Measurements from ENCODE around the gene DHRS3.

DHRS3 gene

DNA sequence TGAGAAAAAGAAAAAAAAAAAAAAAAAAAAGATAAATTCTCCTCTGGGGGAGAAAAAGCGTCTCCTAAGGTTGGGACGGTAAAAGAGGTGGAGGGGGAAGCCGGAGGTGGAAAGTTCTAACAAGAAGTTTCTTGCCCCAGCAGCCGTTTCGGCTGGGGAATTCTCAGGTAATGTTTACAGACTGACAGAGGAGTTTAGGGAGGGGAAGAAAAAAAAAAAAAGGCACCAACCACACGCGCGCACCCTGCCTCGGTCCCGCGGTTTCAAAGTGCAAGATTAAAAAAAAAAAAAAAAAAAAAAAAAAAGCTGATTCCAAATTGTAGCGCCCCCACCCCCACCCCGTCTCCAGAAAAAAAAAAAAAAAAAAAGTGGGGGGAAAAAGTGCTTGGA lies 504 bp downstream of the DHRS3 start:
- DNase-seq (ENCODE audit: low spot score), result no peak

DNA sequence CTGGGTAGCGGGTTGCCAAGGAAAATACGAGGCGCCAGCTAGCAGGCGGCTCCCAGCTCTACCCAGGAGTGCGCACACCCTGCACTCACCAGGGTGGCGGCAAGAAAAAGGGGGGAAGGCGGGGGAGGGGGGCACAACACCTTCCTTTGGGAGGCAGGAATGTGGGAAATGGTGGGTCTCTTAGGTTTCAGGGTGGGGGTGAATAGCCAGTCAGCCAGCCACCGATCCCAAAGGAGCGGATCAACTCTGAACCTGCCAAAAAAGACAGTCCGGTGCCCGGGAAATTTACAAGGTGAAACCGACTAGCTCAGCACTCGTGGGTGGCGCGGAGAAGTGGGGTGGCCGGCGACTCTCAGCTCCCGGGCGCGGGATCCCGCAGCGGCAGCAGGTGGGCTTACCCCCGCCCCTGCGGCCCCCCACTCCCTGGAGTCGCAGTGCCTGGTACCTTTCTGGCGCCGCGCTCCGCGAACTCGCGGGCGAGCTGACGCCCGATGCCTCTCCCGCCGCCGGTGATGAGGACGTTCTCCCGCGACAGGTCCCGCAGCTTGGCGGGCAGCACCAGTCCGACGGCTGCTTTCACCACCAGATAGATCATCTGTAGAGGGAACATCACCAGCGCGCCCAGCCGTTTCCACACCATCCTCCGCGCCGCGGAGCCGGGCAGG lies 1.2 kb downstream of the DHRS3 start:
- DNase-seq (ENCODE audit: low spot score), result no peak

DNA sequence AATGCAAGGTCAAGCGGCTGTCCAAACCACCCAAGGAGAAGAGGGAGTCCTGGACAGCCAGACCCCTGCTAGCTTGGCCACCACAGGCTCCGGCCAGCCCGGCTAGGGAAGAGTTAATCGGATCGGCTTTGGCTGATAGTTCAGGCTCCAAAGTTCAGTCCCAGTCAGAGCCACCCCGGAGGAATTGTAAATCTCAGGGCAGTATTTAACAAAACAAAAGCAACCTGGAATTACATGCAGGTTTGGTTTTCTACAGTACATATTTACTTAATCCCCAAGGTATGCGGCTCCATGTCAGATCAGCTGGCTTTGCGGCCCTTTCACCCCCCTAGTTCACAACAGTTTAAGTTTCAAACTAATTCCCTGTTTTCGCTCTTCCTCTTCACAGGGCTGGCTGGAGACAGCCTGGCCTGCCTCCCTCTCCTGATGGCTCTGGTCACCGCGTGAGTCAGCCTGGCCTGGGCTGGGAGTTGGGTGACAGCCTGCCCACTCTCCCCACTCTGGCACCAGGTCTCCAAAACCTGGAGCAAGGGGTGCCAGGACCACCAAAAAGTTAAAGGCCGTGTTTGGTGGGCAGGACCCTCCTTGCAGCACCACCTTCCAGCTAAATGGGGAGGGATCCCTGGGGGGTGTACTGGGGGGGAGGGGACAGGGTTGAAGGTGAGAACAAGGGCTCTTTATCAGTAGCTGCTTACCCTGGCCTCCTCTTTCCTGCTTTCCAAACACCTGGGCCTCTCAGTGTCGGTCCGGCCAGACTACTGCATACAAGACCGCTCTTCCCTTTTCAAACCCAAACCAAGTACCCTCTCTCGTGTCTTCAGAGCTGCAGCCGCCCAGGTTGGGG lies 1.9 kb downstream of the DHRS3 start:
- DNase-seq (ENCODE audit: low spot score), result no peak

DNA sequence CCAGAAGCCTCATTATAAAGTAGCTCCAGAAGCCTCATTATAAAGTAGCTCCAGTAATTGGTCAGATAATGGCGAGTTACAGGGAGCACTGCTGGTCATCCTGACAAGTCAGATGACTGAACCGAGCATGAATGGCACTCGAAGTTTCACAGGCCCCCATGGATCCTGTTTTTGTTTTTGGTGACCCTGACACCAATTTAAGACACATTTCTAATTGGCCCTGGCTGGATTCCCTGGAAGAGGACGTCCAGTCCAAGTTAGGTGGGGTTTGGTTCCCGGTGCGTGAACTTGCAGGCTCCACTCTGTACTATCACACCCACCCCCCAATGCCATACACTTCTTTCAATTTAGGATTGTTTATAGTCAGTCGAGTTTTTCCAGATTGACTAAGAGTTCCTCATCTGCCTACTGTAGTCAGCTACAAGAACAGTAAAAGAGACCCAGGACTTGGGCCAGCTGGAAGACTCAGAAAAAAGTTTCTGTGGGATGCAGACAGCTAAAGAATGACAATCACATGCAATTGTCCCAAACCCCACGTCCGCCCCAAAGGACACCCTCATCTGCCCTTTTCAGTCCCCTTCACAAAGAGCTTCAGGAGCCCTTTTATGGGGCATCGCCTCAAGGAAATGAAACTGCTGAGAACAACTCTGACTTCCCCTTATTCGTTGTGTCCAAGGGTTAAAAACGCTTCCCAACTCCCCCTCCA lies 2.7 kb downstream of the DHRS3 start:
- no peak for DNase-seq (ENCODE audit: low spot score)

DNA sequence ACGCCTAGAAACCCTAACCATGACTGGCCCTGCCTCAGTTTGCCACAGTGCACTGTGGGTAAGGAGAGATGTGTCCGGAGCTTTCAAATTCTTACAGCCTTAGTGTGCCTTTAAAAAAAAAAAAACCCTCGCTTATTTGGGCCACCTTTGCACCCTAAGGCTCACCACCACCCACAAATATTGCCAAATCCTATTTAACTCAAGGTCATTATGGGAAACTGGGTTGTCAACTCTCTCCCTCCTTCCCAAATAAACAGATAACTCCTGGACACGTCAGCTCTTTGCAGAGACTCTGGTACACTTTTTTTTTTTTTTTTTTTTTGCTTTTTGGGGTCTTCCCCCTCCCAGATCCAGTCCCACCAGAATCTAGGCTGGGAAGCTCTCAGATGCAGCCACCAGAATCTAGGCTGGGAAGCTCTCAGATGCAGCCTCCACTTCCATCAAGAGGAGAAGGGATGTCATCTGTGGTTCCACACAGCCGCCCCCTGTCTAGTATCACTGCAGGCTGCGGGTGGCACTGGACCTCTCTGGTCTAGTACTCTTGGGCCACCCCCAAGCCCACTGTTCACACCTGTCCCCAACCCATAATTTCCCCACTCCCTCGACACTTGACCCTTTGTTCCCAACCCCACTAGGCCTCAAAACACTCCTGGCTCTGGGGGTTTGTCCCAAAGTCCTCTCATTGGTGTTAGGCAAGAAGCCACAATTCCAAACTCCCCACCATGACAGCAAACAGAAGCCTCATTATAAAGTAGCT lies 3.4 kb downstream of the DHRS3 start:
- DNase-seq (ENCODE audit: low spot score), result no peak

DNA sequence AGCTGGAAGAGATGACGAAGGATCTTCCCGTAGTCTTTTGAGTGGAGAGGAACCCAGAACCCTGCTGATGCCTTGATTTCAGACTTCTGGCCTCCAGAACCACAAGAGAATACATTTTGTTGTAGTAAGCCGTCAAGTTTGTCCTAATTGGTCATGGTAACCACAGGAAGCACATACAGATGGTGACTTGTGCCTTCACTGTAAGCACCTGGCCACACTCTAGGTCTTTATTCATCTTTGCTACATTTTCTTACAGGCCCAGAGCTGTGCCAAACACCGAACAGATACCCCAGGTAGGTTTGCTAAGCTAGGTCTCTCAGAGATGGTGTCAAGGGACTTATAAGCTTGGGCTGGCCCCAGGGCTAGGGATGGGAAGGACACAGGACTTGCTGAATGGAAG lies 4.8 kb downstream of the DHRS3 start:
- no peak for DNase-seq (ENCODE audit: low spot score)

DNA sequence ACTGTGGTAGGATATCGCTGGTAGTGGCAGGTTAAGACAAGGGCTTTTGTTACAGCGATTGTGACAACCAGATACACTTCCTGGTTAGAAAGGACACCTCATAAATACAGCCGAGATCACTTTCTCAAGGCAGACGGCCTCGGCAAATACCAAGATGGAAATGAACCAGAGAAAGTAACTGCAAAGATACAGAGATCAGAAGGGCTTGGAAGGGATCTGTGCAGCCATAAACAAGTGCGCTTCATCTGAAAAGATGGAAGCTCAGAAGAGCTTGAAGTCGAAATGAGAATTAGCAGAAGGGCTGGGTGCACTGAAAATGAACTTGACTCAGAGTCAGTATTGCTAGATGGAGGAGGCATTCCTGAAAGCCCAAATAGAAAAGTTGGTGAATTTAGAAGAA lies 7.1 kb downstream of the DHRS3 start:
- DNase-seq (ENCODE audit: low spot score), result no peak

DNA sequence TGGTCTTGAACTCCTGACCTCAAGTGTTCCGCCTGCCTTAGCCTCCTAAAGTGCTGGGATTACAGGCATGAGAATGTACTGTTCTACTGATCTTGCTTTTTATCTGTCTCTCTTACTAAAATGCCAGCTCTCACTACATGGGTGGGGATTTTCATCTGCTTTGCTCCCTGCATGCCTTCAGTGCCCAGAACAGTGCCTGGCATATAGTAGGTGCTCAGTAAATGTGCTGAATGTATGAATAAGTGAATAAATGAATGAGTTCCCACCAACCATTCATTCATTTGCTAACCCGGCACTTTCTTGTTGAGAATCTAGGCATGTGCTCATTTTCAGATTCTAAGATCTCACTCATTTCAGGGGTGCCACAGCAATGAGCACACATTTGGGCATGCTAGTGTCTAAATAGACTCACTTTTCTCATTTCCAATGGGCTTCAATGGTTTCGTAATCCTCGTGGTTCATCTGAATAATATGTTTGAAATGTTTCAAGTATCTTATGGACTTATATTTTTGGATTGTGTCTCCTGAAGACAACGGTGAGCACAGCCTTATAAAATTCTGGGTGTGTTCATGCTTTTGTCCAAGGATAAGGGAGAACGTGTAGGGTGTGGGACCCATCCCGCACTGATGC lies 7.6 kb downstream of the DHRS3 start:
- no peak for DNase-seq (ENCODE audit: low spot score)

DNA sequence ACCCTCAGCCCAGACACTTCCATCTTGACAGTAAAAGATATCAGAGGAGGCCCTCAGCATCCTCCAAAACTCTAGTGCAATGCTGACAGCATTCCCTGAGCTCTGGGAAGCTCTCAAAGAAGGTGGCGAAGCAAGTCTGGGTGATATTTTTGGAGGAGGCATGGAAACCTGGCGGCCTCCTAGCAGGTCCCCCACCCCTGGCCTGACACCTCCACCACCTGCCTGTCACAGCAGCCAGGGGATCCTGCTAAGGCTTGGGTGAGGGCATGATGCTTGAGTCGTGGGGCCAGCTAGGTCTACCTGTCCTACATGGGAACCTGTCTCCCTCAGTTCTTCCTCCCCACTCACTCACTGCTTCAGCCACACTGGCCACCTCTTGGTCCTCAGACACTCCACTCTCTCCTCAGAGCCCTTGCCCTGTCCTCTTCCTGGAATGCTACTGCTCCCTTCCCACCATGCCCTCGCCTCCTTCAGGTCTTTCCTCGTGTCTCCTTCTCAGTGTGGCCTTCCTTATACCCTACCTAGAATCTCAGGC lies 8.5 kb downstream of the DHRS3 start:
- DNase-seq (ENCODE audit: low spot score), result no peak

DNA sequence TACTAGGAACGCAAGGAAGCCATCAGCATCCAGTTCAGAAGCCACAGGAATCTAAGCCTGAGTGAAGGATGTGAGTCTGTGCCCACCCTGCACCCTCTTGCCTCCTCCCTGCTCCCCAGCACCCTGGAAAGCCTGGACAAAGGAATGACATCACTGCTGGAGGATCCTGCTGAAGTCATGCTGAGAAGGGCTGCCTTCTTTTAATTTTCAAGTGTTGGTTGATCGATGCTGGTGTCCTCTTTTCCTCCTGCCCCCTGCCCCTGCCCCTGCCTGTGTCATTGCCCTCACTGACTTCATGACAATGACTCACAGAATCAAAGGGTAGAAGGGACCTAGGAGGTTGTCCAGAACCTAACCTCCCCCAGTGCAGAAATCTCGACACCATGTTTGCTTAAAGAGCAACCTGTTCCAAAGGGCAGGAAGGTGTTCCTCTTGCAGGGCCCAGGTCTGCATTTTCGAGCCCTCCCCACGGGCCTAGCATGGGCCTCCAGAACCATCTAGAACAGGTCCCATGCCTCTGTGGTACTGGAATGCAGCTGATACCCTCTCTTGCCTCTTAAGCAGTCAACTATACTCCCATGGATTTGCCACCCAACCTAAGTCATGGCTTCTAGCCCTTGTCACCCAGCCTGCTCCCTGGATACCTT lies 9.6 kb downstream of the DHRS3 start:
- no peak for DNase-seq (ENCODE audit: low spot score)

DNA sequence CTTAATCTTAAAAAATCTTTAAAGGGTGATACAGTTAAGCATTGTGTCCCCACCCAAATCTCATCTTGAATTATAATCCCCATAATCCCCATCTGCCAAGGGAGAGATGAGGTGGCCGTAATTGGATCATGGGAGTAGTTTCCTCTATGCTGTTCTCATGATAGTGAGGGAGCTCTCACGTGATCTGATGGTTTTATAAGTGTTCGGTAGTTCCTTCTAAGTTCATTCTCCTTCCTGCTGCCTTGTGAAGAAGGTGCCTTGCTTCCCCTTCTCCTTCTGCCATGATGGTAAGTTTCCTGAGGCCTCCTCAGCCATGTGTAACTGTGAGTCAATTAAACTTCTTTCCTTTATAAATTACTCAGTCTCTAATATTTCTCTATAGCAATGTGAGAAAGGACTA lies 10.7 kb downstream of the DHRS3 start:
- DNase-seq (ENCODE audit: low spot score), result no peak

DNA sequence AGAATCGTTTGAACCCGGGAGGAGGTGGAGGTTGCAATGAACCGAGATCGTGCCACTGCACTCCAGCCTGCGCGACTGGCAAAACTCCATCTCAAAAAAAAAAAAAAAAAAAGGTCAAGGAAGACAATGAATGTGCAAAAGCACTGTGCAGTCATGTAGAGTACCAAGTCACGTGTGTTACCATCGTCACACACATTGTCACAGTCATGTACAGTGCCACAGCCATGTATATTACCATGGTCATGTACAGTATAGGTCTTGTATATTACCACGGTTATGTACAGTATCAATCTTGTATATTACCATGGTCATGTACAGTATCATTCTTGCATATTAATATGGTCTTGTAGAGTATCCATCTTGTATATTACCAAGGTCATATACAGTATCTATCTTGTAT lies 13.0 kb downstream of the DHRS3 start:
- DNase-seq (ENCODE audit: low spot score), result no peak

DNA sequence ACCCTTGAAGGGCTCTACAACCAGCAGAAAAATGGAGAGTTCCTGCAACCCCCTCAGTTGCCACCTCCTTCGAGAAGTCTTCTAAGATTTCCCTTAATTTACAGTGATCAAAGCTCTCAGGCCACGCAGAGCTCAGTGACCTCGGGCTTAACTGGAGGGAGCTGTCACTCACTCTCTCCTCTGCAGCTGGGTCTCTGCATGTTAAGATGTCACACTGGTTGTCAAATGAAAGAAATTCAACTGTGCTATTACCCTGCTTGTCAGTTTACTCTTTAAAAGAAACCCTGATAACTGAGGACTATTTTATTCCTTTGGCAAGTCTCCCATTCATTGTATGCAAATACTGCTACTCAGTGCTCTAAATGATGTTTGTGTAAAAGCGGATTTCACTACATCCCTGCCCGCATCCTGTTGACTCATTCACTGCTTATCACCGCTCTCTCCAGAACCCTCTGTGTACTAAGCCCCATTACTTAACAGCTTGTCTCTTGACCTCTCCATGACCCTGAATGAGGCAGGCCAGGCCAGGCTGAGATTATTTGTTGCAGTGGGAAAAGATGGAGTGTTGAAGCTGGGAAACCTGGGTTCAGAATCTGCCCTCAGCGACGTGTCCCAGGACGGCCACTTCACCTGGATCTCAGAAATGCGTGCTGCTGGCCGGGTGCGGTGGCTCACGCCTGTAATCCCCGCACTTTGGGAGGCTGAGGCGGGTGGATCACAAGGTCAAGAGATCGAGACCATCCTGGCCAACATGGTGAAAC lies 13.7 kb downstream of the DHRS3 start:
- DNase-seq (ENCODE audit: low spot score), result peak; percentile 34

DNA sequence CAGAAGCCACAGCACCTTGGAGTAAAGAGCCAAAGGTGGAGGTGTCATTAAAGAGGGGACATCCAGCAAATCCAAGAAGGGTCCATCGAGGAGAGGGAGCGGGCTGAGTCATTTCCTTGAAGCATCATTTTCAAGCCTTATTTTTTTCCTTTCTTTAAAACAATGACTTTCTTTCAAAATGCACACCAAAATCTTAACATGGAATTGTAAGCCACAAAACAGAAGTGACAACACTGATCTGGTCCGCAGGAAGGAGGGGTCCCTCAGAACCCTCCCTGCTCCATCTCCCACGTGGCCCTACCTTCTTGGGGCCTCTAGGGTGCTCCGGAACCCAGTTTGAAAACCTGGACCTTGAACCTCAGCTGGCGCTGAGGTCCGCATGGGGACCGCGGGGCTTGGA lies 14.8 kb downstream of the DHRS3 start:
- DNase-seq (ENCODE audit: low spot score), result no peak

DNA sequence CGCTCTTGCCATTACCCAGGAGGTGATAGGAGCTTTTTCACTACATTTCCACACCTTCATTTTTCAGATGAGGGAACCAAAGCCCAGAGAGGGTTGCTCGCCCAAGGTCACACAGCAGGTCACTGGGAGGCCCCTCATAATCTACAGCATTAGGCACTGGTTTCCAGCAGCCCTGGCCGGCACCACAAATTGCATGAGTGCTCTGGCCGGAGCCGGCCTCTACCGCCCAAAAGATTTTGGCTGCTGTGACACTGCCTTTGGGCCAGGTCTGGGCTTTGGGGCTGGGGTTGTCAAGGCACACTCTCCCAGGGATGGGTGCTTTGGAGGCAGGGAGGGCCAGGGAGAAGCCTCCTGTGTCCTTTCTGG lies 15.4 kb downstream of the DHRS3 start:
- no peak for DNase-seq (ENCODE audit: low spot score)

DNA sequence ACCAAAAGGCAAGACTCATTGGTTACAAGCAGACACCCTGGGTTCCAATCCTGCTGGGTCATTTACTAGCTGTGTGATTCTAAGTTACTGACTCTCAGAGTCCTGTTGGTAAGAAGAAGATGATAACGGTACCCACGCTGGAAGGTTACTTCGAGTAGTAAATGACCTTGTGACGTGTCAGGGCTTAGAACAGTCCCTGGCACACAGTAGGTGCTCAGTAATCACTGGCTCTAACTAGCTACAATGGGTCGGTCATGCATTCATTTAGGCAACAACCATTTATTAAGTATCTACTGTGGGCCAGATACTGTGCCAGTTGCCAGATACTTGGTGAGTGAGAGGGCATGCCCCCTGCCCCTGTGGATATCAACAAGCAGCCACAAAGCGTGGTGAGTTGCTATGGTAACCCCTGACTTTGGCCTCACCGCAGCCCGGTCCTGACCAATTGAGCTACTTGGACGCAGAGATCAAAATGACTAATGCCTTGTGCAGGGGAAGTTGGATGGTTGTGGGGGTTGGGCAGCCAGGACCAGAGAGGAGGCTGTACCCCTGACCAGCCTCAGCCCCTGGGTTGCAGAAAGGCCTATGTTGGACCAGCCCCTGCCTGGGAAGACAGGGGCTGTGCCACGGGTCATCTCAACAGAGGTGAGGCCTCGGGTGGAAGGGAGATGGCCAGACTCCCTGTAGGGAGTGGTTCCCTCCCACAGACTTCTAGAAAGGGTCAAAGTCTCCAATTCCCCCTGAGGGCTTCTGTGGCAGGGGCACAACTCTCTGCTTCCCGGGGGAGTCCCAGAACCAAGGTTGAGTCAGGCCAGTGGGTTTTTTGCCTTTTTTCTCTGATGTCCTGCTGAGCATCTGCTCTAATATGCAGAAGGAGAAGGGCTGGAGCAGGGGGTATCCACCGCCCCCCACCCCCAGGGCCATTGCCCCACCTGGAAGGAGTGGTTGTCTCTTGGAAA lies 16.0 kb downstream of the DHRS3 start:
- no peak for DNase-seq (ENCODE audit: low spot score)

DNA sequence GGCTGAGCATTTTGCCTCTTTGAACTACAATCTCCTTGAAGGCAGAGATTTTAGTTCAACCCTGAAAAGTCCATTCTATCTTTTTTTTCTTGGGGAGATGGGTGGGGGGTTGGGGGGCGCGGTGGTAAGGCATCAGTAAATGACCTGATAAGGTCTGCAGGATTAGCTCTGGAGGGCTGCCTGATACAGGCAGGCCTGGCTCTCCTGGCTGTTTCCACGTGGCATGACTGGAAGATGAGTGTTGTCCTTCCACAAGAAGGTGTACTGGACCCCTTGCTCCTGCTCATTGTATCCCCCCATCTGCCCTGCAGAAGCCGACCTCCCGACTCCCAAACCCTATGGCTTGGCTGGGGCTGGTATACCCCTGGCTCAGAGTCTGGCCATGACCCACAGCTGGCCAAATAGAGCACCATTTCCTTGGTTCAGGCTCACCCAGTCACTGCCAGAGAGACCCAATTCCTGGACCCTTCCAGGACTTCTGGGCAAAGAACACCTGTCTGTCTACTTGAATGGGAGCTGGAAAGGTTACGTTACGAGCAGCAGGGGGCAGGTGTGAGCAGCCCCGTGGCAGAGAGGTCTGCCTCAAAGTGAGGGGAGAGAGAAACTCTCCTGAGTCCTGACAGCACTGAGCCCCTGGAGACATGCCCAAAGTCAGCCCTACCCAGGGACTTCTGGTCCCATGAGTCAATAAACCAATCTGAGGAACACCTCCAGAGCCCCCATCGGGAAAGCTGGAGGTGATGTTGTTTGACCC lies 17.0 kb downstream of the DHRS3 start:
- DNase-seq (ENCODE audit: low spot score), result no peak

DNA sequence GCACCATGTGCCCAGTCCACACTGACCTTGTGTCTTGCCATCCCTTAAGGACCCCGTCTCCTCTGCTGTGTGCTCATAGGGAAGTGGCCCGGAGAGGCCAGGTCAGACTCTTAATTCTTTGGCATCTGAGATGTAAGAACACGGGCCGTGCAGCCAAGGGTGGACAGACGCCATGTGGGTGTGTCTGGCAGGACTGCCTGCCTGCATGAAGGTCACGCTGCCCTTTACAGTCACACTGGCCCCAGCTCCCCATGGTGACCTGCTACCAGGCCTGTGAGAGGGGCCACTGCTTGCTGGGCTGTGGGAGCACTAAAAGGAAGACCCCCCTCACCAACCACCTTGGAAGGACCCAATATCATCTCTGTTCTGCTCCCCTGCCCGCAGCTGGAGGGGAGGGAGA lies 17.7 kb downstream of the DHRS3 start:
- DNase-seq (ENCODE audit: low spot score), result no peak
